HepG2 (cell line): ENCODE measurements around the gene GFPT1.
"Not testable (repeated sequence)": the region's sequence is repeated elsewhere in the genome, so short reads cannot be mapped to it uniquely, and the experiment has no call there.

Source experiments
- POLR2AphosphoS2 ChIP-seq: IDR thresholded peaks from 2 replicates; pipeline ENCODE4 v1.6.1; 2011; ENCODE audit warnings: low read depth, low read length, improper control_type of control experiment
- POLR2AphosphoS5 ChIP-seq: IDR thresholded peaks from 2 replicates; pipeline ENCODE4 v1.6.1; 2012; ENCODE audit warnings: low read depth, low read length

- not testable (repeated sequence) for TF ChIP-seq POLR2AphosphoS2, POLR2AphosphoS5
Measured at GRCh38 chr2:69419111-69419510, 32.1 kb upstream of the GFPT1 start.
